Gastroesophageal sphincter (tissue), 4 donors: Measurements from ENCODE around the gene BCOR. TPM values are rescaled to one million over a fixed set of nuclear protein-coding genes. Genes with fewer than 3 reads are reported as not detected.

Source experiments
- ATAC-seq: fragments of 150-250 bp; one replicate; pipeline ENCODE4 v1.9.1; 2016; ENCODE audit warnings: mild to moderate bottlenecking, moderate library complexity
- H3K27ac ChIP-seq, 4 donors: fragments of 200-600 bp; sonication (generic) in 3 of 4; 1 replicate in 3 of 4; 2 replicates in 1 of 4; pipeline ENCODE4 v1.5.1; 2016 to 2019
- H3K27me3 ChIP-seq: fragments of 200-600 bp; sonication (generic); one replicate; pipeline ENCODE4 v1.5.1; 2019
- H3K36me3 ChIP-seq, 2 donors: fragments of 200-600 bp; sonication (generic); one replicate each; pipeline ENCODE4 v1.5.1; 2019; ENCODE audit warnings: control low read depth in 1 of 2
- H3K4me1 ChIP-seq, 3 donors: fragments of 200-600 bp; sonication (generic); 1 replicate in 2 of 3; 2 replicates in 1 of 3; pipeline ENCODE4 v1.5.1; 2016 to 2019; ENCODE audit warnings: control low read depth in 2 of 3
- H3K4me3 ChIP-seq, 2 donors: fragments of 200-600 bp; sonication (generic); one replicate each; pipeline ENCODE4 v1.5.1; 2019; ENCODE audit warnings: mild to moderate bottlenecking in 1 of 2, moderate library complexity in 1 of 2
- H3K9me3 ChIP-seq, 3 donors: fragments of 200-600 bp; sonication (generic); one replicate each; pipeline ENCODE4 v1.5.1; 2017 to 2019; ENCODE audit warnings: control low read depth in 2 of 3
- CTCF ChIP-seq, 4 experiments: fragments of 200-600 bp in 2 of 4; fragments of 450-650 bp in 2 of 4; sonication (generic) in 1 of 4; IDR thresholded peaks; one replicate each; pipeline ENCODE4 v1.5.1; 2017 to 2019; ENCODE audit warnings: antibody characterized with exemption in 4 of 4, mild to moderate bottlenecking in 2 of 4, moderate library complexity in 2 of 4
- EP300 ChIP-seq: sonication (generic); formaldehyde crosslinking; IDR thresholded peaks from one replicate; pipeline ENCODE4 v1.6.1; 2017; ENCODE audit warnings: antibody characterized with exemption, mild to moderate bottlenecking
- POLR2A ChIP-seq, 2 donors: fragments of 450-650 bp; IDR thresholded peaks; one replicate each; pipeline ENCODE4 v1.6.1; 2017; ENCODE audit warnings: antibody characterized with exemption in 2 of 2, mild to moderate bottlenecking in 2 of 2, moderate library complexity in 1 of 2
- POLR2AphosphoS5 ChIP-seq: sonication (generic); formaldehyde crosslinking; IDR thresholded peaks from one replicate; pipeline ENCODE4 v1.6.1; 2017; ENCODE audit warnings: antibody characterized with exemption
- WGBS, 2 donors: methylation state at CpG; one replicate each; pipeline ENCODE4 v1.1.5; 2018; ENCODE audit warnings: low coverage in 1 of 2; 5-methylcytosine and 5-hydroxymethylcytosine counted together
- total RNA-seq, 4 donors: library from RNA; depleted of rRNA; stranded (reverse); fragments of >200 nt; gene quantifications; one replicate each; pipeline ENCODE4 v1.1.0, GENCODE V29; 2016

The BCOR gene
- total RNA-seq, 4 donors from 2014 or later: 18.4 to 27.4 (median 21.4) TPM

- H3K4me3 ChIP-seq: no peak overlapping the region
These were observed 5.9 kb downstream of the BCOR start for GRCh38 chrX:40091691-40092421.

GRCh38 chrX:40090961-40091360 lies 6.8 kb downstream of the BCOR start:
- Histone ChIP-seq H3K27ac (peak overlapping the region in 1 of 4 donors; percentile 79), H3K4me3 (peak overlapping the region in 1 of 2 donors; percentile 51), H3K9me3 (no peaks in the 10 kb centered on the region), H3K4me1 (peaks cover 0 to 78% (median 5%) of the 10 kb centered on the region in 3 donors), H3K36me3 (no peaks in the 10 kb centered on the region), H3K27me3 (no peaks in the 10 kb centered on the region)
- 80 to 100% methylated on average over 1 of the region's 7 CpGs for WGBS, 2 donors
- TF ChIP-seq CTCF (IDR thresholded peaks at IDR 0.05) (no peak), EP300 (no peak), POLR2A (IDR thresholded peaks at IDR 0.05) (no peak), POLR2AphosphoS5 (no peak)
- no peak for ATAC-seq

More at GRCh38 chrX:40091691-40092421, 5.9 kb downstream of the BCOR start:
- no peaks in the 10 kb centered on the region for H3K9me3 ChIP-seq
- no peaks in the 10 kb centered on the region for H3K27me3 ChIP-seq
- H3K36me3 ChIP-seq: no peaks in the 10 kb centered on the region
- no peak overlapping the region for H3K27ac ChIP-seq
- no peak for TF ChIP-seq CTCF (IDR thresholded peaks at IDR 0.05)
- no peak for TF ChIP-seq POLR2AphosphoS5
- no peak for TF ChIP-seq EP300
- TF ChIP-seq POLR2A (IDR thresholded peaks at IDR 0.05): no peak
- no peak for ATAC-seq
- no CpG with 5 or more reads among the region's 70 CpGs for WGBS, 2 donors
- H3K4me1 ChIP-seq: peaks cover 0 to 69% (median 5%) of the 10 kb centered on the region in 3 donors

- H3K4me1 ChIP-seq: peaks cover 0 to 85% (median 5%) of the 10 kb centered on the region in 3 donors
- peak overlapping the region in 3 of 4 donors; percentile 65 to 79 (median 77) for H3K27ac ChIP-seq
- 0% methylated on average over 1 of the region's 63 CpGs; no CpG with 5 or more reads in 1 of the 2 donors for WGBS, 2 donors
- TF ChIP-seq POLR2A (IDR thresholded peaks at IDR 0.05) (no peak), EP300 (no peak), CTCF (IDR thresholded peaks at IDR 0.05) (no peak), POLR2AphosphoS5 (no peak)
- no peaks in the 10 kb centered on the region for H3K9me3 ChIP-seq
- no peaks in the 10 kb centered on the region for H3K36me3 ChIP-seq
- no peaks in the 10 kb centered on the region for H3K27me3 ChIP-seq
- peak overlapping the region; percentile 30 to 51 for H3K4me3 ChIP-seq
- peak; percentile 49 for ATAC-seq
These were observed 7.5 kb downstream of the BCOR start for GRCh38 chrX:40090050-40090804.

- Histone ChIP-seq H3K27me3 (no peaks in the 10 kb centered on the region), H3K36me3 (no peaks in the 10 kb centered on the region), H3K4me3 (no peak overlapping the region), H3K9me3 (no peaks in the 10 kb centered on the region), H3K4me1 (peaks cover 0 to 95% (median 8%) of the 10 kb centered on the region in 3 donors), H3K27ac (peak overlapping the region in 3 of 4 donors; percentile 77 to 79 (median 79))
- 60 to 88% methylated on average over 1 to 3 of the region's 9 CpGs for WGBS, 2 donors
- ATAC-seq: no peak
- no peak for TF ChIP-seq CTCF (IDR thresholded peaks at IDR 0.05)
- TF ChIP-seq POLR2AphosphoS5: no peak
- TF ChIP-seq POLR2A (IDR thresholded peaks at IDR 0.05): no peak
- no peak for TF ChIP-seq EP300
These were observed 8.8 kb downstream of the BCOR start for GRCh38 chrX:40088803-40089540.
